Vagina (tissue), 2 donors: ENCODE data around the gene SERPINE2.

Source experiments
- CTCF ChIP-seq, 3 experiments: fragments of 450-650 bp in 2 of 3; fragments of 200-600 bp in 1 of 3; sonication (generic) in 1 of 3; IDR thresholded peaks; one replicate each; pipeline ENCODE4 v1.5.1; 2017 to 2019; ENCODE audit warnings: antibody characterized with exemption in 3 of 3, mild to moderate bottlenecking in 2 of 3, moderate library complexity in 2 of 3
- POLR2A ChIP-seq, 2 donors: fragments of 450-650 bp; IDR thresholded peaks; one replicate each; pipeline ENCODE4 v1.6.1; 2017; ENCODE audit warnings: antibody characterized with exemption in 2 of 2, mild to moderate bottlenecking in 2 of 2, moderate library complexity in 2 of 2
- POLR2AphosphoS5 ChIP-seq, 2 donors: sonication (generic); formaldehyde crosslinking; IDR thresholded peaks; one replicate each; pipeline ENCODE4 v1.9.0; 2017; ENCODE audit warnings: antibody characterized with exemption in 2 of 2, mild to moderate bottlenecking in 2 of 2, low read depth in 1 of 2; ENCODE audit not compliant: insufficient read depth in 1 of 2

- no peak for TF ChIP-seq POLR2AphosphoS5 (IDR thresholded peaks at IDR 0.05; ENCODE audit: insufficient read depth in 1 of 2, low read depth in 1 of 2)
- TF ChIP-seq POLR2A (IDR thresholded peaks at IDR 0.05): no peak
- no peak for TF ChIP-seq CTCF (IDR thresholded peaks at IDR 0.05)
Observed at GRCh38 chr2:224027931-224028330, 11.2 kb downstream of the SERPINE2 start.
